ENCODE results near the gene COMMD3.

DNA sequence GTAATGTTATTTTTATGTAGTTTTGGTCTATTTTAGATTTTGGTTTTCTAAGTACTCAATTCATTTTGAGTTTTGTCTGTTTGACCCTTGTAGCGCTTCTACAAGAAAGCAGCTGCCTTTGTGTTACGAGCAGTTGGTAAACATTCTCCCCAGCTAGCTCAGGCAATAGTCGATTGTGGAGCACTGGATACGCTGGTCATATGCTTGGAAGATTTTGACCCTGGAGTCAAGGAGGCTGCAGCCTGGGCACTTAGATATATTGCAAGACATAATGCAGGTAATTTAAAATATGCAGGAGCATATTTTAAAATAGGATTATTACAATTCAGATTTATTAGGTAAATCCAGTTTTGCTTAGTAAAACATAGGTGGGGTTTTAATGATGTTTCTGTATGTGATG lies 52.2 kb downstream of the COMMD3 start:
- no peak for TF ChIP-seq EZH2phosphoT487 (IDR thresholded peaks at IDR 0.05; ENCODE audit: insufficient read depth, low read depth)
- TF ChIP-seq EZH2 (IDR thresholded peaks at IDR 0.05; ENCODE audit: insufficient read depth, poor library complexity, severe bottlenecking) = no peak

All from GM23248 (cell line).